GM18505 (cell line): ENCODE data around the gene ZNF684.

Experiments
- ATAC-seq: cut with Tn5 transposase; IDR thresholded peaks from one replicate; pipeline ENCODE4 v1.9.1; 2021; ENCODE audit not compliant: unreplicated experiment
- POLR2A ChIP-seq: IDR thresholded peaks from 4 replicates; pipeline ENCODE4 v1.6.1; 2011; ENCODE audit warnings: borderline replicate concordance; ENCODE audit not compliant: insufficient read depth, insufficient read length; ENCODE audit errors: extremely low read depth

The ZNF684 gene

GRCh38 chr1:40593449-40594186 lies 62.2 kb downstream of the ZNF684 start:
- no peak for ATAC-seq
- TF ChIP-seq POLR2A: no peak

DNA sequence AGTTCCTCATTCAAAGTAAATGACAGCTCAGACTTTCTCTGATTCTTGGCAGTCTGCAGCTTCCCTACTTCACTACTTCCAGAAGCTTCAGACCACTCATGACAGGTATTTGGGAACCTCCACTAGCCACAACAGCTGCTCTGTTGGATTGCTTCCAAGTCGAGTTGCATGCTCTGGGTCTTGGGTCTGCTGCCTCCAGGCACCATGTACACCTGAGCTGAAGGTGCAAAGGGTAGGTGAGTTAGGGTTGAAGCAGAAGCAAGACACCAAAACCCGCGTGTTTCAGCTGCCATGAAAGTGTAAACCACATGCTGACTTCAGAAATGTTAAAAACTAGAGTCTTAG lies 62.7 kb downstream of the ZNF684 start:
- ATAC-seq: no peak
- TF ChIP-seq POLR2A: no peak

DNA sequence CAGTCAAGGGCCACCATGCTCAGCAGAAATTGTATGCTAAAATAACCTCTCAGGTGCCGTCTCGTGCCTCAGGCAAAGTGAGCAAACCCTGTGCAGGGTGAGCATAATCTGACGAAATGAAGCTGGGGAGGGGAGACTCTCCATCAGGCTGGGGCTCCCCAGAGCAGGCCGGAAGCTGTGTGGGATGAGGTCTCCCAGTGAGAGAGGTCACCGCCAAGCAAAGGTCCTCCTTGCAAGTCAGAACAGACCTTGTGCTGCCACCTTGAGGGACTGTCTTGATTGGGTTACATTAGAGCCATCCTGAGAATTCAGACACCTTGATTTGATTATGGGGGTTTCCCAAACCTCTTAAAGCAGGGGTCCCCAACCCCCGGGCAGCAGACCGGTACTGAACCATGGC lies 64.2 kb downstream of the ZNF684 start:
- ATAC-seq: no peak
- TF ChIP-seq POLR2A: no peak
